ENCODE data around the gene EXOC4. TPM values are rescaled to one million over a fixed set of nuclear protein-coding genes. Genes with fewer than 3 reads are reported as not detected.

Gene EXOC4
- total RNA-seq, 1 donor from 2014 or later: 94.0 TPM

DNA sequence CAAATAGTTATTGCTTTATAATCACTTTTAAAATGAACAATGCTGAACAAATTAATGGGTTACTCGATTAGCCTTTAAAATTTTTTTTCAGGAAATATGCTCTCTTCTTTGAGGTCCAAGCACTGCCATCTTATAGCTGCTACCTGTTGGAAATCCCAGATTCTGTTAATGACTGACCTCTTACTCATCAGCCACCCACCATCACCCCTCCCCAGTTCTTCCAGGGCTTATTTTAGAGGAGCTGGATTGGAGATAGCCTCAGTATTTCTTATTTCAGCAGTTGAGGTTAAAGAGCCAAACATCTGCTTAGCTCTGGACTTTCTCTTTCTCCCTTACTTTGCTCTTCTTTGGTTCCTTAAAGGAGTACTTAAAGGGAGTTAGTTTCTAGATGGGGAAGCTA is 420.0 kb downstream of the EXOC4 start:
- TF ChIP-seq, protein P1, sequence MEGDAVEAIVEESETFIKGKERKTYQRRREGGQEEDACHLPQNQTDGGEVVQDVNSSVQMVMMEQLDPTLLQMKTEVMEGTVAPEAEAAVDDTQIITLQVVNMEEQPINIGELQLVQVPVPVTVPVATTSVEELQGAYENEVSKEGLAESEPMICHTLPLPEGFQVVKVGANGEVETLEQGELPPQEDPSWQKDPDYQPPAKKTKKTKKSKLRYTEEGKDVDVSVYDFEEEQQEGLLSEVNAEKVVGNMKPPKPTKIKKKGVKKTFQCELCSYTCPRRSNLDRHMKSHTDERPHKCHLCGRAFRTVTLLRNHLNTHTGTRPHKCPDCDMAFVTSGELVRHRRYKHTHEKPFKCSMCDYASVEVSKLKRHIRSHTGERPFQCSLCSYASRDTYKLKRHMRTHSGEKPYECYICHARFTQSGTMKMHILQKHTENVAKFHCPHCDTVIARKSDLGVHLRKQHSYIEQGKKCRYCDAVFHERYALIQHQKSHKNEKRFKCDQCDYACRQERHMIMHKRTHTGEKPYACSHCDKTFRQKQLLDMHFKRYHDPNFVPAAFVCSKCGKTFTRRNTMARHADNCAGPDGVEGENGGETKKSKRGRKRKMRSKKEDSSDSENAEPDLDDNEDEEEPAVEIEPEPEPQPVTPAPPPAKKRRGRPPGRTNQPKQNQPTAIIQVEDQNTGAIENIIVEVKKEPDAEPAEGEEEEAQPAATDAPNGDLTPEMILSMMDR (IDR thresholded peaks at IDR 0.05; ENCODE audit: unreplicated experiment): no peak
- H3K36me3 Mint-ChIP-seq (ENCODE audit: low read depth, unreplicated experiment): no peaks in the 10 kb centered on the region
- H3K4me1 Mint-ChIP-seq (ENCODE audit: unreplicated experiment): peaks cover 3% of the 10 kb centered on the region
- H3K27me3 Mint-ChIP-seq (ENCODE audit: unreplicated experiment): no peaks in the 10 kb centered on the region
- no peak for DNase-seq (ENCODE audit: low spot score)
- no peak overlapping the region for H3K4me3 Mint-ChIP-seq (ENCODE audit: unreplicated experiment)
- H3K27ac Mint-ChIP-seq (ENCODE audit: unreplicated experiment): no peak overlapping the region
- no peaks in the 10 kb centered on the region for H3K9me3 Mint-ChIP-seq (ENCODE audit: unreplicated experiment)

DNA sequence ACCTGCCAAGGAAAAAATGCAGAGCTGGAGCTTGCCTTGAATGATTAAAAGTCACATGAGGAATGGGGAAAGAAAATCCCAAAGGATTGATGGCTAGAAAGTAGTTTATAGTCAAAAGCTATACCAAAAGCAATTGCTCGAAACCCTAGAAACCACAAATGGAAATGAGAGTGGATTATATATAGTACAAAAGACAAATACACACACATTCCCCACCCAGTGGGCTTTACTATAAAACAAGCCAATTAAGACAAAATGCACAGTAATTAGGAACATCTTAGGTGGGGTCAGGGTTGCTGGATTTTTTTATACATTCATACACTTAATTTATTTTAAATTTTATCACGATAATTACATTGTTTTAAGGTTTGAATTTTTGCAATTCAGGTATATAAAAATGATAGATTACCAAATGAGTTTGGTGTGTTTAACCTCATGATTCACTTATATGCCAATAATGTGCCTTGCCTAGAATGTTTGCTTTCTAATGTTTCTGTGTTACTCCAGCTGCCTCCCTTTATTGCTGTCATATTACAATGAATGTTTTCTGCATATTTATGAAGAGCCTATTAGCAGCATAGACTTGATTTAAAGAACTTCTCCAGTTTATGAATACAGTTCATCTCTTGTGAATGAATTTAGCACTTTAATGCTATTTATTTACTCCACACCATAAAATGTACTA is 421.3 kb downstream of the EXOC4 start:
- TF ChIP-seq, protein P1 (IDR thresholded peaks at IDR 0.05; ENCODE audit: unreplicated experiment): no peak
- no peaks in the 10 kb centered on the region for H3K9me3 Mint-ChIP-seq (ENCODE audit: unreplicated experiment)
- no peaks in the 10 kb centered on the region for H3K36me3 Mint-ChIP-seq (ENCODE audit: low read depth, unreplicated experiment)
- no peak overlapping the region for H3K27ac Mint-ChIP-seq (ENCODE audit: unreplicated experiment)
- no peak for DNase-seq (ENCODE audit: low spot score)
- H3K4me3 Mint-ChIP-seq (ENCODE audit: unreplicated experiment): no peak overlapping the region
- no peaks in the 10 kb centered on the region for H3K27me3 Mint-ChIP-seq (ENCODE audit: unreplicated experiment)
- H3K4me1 Mint-ChIP-seq (ENCODE audit: unreplicated experiment): peaks cover under 1% of the 10 kb centered on the region

DNA sequence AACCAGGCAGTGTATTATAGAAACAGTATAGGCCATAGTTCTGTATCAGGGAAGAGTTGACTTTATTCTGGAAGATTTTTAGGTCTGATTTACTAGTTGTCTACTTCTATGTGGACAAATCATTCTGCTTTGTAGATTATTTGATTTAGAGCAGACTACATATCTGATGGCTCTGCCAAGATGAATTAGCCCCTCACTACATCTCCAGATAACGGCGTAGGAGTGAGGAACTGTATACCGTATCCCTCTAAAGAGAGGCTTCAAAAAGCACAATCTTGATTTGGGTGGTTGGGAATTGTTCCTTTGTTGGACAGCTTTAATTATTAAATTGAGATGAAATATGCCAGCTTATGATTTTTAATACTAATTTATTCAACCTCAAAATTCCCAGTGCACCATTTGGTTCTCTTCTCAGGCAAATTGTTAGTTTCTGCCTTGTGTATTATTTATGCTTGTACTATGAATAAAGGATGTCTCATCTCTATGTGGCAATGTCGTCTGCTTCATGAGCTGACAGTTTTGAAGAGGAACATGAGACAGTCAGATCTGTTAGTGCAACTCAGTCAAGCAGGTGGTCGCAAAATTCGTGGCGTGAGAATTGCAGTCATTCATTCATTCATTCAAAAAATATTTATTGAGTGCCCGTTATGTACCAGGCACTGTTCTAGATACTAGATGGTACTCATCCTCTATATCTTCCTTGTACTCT is 422.8 kb downstream of the EXOC4 start:
- no peak overlapping the region for H3K4me3 Mint-ChIP-seq (ENCODE audit: unreplicated experiment)
- TF ChIP-seq, protein P1 (IDR thresholded peaks at IDR 0.05; ENCODE audit: unreplicated experiment): no peak
- no peaks in the 10 kb centered on the region for H3K36me3 Mint-ChIP-seq (ENCODE audit: low read depth, unreplicated experiment)
- H3K9me3 Mint-ChIP-seq (ENCODE audit: unreplicated experiment): no peaks in the 10 kb centered on the region
- peaks cover 4% of the 10 kb centered on the region for H3K4me1 Mint-ChIP-seq (ENCODE audit: unreplicated experiment)
- no peak for DNase-seq (ENCODE audit: low spot score)
- no peak overlapping the region for H3K27ac Mint-ChIP-seq (ENCODE audit: unreplicated experiment)
- H3K27me3 Mint-ChIP-seq (ENCODE audit: unreplicated experiment): no peaks in the 10 kb centered on the region

DNA sequence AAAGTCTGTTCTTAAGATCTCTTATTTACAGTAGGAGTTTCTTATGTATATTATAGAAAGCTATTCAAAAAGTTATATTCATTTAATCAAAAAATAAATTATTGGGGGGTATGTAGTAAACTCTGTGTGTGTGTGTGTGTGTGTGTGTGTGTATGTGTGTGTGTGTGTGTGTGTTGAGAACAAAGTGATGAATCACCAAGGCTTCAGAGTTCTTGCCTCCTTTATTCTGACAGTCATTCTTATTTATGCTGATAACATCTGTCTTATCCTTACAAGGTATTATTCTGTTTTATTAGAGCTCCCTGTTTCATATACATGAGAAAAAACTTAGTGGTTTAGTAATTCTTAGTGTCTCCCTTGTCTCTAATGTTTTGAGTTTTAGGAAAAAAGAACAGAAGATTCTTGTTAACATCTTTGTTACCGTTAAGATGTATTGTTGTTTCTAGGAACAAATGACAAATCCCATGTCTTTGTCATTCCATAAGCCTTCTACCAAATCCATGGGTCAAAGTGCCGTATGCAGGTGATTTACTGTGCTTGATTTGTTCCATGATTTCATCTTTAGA is 424.0 kb downstream of the EXOC4 start:
- no peaks in the 10 kb centered on the region for H3K27me3 Mint-ChIP-seq (ENCODE audit: unreplicated experiment)
- no peak for DNase-seq (ENCODE audit: low spot score)
- H3K36me3 Mint-ChIP-seq (ENCODE audit: low read depth, unreplicated experiment): no peaks in the 10 kb centered on the region
- TF ChIP-seq, protein P1 (IDR thresholded peaks at IDR 0.05; ENCODE audit: unreplicated experiment): no peak
- no peaks in the 10 kb centered on the region for H3K9me3 Mint-ChIP-seq (ENCODE audit: unreplicated experiment)
- no peak overlapping the region for H3K27ac Mint-ChIP-seq (ENCODE audit: unreplicated experiment)
- peaks cover 4% of the 10 kb centered on the region for H3K4me1 Mint-ChIP-seq (ENCODE audit: unreplicated experiment)
- H3K4me3 Mint-ChIP-seq (ENCODE audit: unreplicated experiment): no peak overlapping the region
